ENCODE data around the gene CIB4. TPM values are rescaled to one million over a fixed set of nuclear protein-coding genes. Genes with fewer than 3 reads are reported as not detected.

CIB4 gene
- total and polyA plus RNA-seq, 2 of the 4 experiments (the other 2 are of a cell fraction) = not detected

- WGBS, 2 experiments (ENCODE audit: extremely low coverage in 2 of 2, insufficient read length in 1 of 2) = 61% methylated on average over 6 of the region's 14 CpGs; no CpG with 5 or more reads in 1 of the 2 experiments
- Histone ChIP-seq H2AK5ac (ENCODE audit: low read depth, low read length) (no peak overlapping the region), H3K9me3 (ENCODE audit: control insufficient read depth, insufficient read depth, low read length) (peaks cover 4% of the 10 kb centered on the region; the same call in 1 of the 2 replicates), H2BK15ac (ENCODE audit: low read depth, low read length) (no peak overlapping the region), H2BK5ac (ENCODE audit: low read depth, low read length, poor library complexity, severe bottlenecking) (no peak overlapping the region), H3K27ac (ENCODE audit: insufficient read depth, low read length) (no peak overlapping the region), H3K9me1 (ENCODE audit: insufficient read depth, low read length) (no peaks in the 10 kb centered on the region), H4K20me1 (ENCODE audit: insufficient read depth, low read length) (no peaks in the 10 kb centered on the region), H3K9ac (ENCODE audit: low read depth, low read length) (no peak overlapping the region), H3K79me1 (ENCODE audit: low read depth in 1 of 2, low read length in 2 of 2) (no peaks in the 10 kb centered on the region), H3K14ac (replicated peaks; ENCODE audit: low read depth, low read length) (no peak overlapping the region), H3K18ac (ENCODE audit: low read depth, low read length) (no peak overlapping the region), H3K4me3 (ENCODE audit: insufficient read depth, low read depth, low read length) (no peak overlapping the region), H4K8ac (ENCODE audit: low read depth in 2 of 2, low read length in 2 of 2) (no peak overlapping the region), H3K27me3 (ENCODE audit: control insufficient read depth, insufficient read depth, low read length) (peaks cover 60% of the 10 kb centered on the region), H2BK20ac (ENCODE audit: low read depth, low read length) (no peak overlapping the region), H3K56ac (ENCODE audit: extremely low read depth, insufficient read depth, low read length) (no peak overlapping the region), H3K4me2 (ENCODE audit: low read depth, low read length) (no peak overlapping the region), H3K36me3 (ENCODE audit: control insufficient read depth, insufficient read depth, low read length) (no peaks in the 10 kb centered on the region), H2AK9ac (replicated peaks; ENCODE audit: low read depth, low read length, poor library complexity) (no peak overlapping the region), H3K23ac (ENCODE audit: low read depth, low read length) (no peak overlapping the region), H2BK120ac (ENCODE audit: low read depth, low read length) (no peak overlapping the region), H3K4me1 (ENCODE audit: control insufficient read depth, insufficient read depth, low read length) (no peaks in the 10 kb centered on the region), H4K5ac (ENCODE audit: low read depth, low read length) (no peak overlapping the region), H2AFZ (replicated peaks; ENCODE audit: low read length, poor library complexity) (no peak overlapping the region), H3K4ac (ENCODE audit: low read depth, low read length) (no peak overlapping the region), H4K91ac (ENCODE audit: insufficient read depth, low read depth, low read length) (no peak overlapping the region)
- DNase-seq = no peak
- dilution Hi-C loops (cut with HindIII; ENCODE audit: low sequenced_read_pairs, unreplicated experiment) (no loop called here), intact Hi-C loops (cut with micrococcal nuclease) (no loop called here), in situ Hi-C loops (cut with MboI; ENCODE audit: low sequenced_read_pairs) (no loop called here)
- no peak for ATAC-seq (ENCODE audit: low read depth)
- no TSS peak for BruUV-seq (replicated peaks)
- POLR2A ChIA-PET (ENCODE audit: unreplicated experiment) = no interaction called here
- TF ChIP-seq MXI1 (IDR thresholded peaks at IDR 0.05; ENCODE audit: borderline replicate concordance, low read depth, low read length) (no peak), CHD1 (IDR thresholded peaks at IDR 0.05; ENCODE audit: low read depth, low read length) (no peak), POLR2A (IDR thresholded peaks at IDR 0.05; ENCODE audit: low read depth, low read length) (no peak), SMC3 (IDR thresholded peaks at IDR 0.05; ENCODE audit: low read depth, low read length) (no peak)
- CTCF ChIA-PET = no interaction called here
Observed at GRCh38 chr2:26674002-26674751, 33.0 kb upstream of the CIB4 start.

Data from IMR-90 (cell line).